ENCODE measurements around the gene RAB28.

DNA sequence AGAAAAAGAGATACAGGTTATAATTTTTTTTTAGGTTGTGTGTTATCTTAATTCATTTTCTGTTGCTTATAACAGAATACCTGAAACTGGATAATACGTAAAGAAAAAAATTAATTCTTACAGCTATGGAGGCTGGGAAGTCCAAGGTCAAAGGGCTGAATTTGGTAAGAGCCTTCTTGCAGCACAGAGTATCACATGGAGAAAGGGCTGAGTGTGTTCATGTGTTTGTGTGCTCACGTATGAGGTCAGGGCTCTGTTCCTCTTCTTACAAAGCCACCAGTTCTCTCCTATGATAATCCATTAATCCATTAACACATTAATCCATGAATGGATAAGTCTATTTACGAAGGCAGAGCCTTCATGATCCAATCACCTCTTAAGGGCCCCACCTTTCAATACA is 8.6 kb upstream of the RAB28 start:
- TF ChIP-seq RXRA (IDR thresholded peaks at IDR 0.05; ENCODE audit: borderline replicate concordance, low read depth), result no peak
- TF ChIP-seq EP300 (IDR thresholded peaks at IDR 0.05; ENCODE audit: borderline replicate concordance in 1 of 2, low read depth in 1 of 2, low read length in 1 of 2), result no peak
- TF ChIP-seq, protein P1, sequence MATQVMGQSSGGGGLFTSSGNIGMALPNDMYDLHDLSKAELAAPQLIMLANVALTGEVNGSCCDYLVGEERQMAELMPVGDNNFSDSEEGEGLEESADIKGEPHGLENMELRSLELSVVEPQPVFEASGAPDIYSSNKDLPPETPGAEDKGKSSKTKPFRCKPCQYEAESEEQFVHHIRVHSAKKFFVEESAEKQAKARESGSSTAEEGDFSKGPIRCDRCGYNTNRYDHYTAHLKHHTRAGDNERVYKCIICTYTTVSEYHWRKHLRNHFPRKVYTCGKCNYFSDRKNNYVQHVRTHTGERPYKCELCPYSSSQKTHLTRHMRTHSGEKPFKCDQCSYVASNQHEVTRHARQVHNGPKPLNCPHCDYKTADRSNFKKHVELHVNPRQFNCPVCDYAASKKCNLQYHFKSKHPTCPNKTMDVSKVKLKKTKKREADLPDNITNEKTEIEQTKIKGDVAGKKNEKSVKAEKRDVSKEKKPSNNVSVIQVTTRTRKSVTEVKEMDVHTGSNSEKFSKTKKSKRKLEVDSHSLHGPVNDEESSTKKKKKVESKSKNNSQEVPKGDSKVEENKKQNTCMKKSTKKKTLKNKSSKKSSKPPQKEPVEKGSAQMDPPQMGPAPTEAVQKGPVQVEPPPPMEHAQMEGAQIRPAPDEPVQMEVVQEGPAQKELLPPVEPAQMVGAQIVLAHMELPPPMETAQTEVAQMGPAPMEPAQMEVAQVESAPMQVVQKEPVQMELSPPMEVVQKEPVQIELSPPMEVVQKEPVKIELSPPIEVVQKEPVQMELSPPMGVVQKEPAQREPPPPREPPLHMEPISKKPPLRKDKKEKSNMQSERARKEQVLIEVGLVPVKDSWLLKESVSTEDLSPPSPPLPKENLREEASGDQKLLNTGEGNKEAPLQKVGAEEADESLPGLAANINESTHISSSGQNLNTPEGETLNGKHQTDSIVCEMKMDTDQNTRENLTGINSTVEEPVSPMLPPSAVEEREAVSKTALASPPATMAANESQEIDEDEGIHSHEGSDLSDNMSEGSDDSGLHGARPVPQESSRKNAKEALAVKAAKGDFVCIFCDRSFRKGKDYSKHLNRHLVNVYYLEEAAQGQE (IDR thresholded peaks at IDR 0.05; ENCODE audit: low read depth, low read length), result no peak
- TF ChIP-seq MXI1 (IDR thresholded peaks at IDR 0.05; ENCODE audit: low read depth, low read length), result no peak
- TF ChIP-seq, protein P2, sequence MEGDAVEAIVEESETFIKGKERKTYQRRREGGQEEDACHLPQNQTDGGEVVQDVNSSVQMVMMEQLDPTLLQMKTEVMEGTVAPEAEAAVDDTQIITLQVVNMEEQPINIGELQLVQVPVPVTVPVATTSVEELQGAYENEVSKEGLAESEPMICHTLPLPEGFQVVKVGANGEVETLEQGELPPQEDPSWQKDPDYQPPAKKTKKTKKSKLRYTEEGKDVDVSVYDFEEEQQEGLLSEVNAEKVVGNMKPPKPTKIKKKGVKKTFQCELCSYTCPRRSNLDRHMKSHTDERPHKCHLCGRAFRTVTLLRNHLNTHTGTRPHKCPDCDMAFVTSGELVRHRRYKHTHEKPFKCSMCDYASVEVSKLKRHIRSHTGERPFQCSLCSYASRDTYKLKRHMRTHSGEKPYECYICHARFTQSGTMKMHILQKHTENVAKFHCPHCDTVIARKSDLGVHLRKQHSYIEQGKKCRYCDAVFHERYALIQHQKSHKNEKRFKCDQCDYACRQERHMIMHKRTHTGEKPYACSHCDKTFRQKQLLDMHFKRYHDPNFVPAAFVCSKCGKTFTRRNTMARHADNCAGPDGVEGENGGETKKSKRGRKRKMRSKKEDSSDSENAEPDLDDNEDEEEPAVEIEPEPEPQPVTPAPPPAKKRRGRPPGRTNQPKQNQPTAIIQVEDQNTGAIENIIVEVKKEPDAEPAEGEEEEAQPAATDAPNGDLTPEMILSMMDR (IDR thresholded peaks at IDR 0.05), result no peak
- TF ChIP-seq NRF1 (IDR thresholded peaks at IDR 0.05; ENCODE audit: low read depth, low read length), result no peak
- TF ChIP-seq TAF1 (IDR thresholded peaks at IDR 0.05; ENCODE audit: borderline replicate concordance, low read depth, low read length), result no peak
- no peak for TF ChIP-seq RAD21 (IDR thresholded peaks at IDR 0.05; ENCODE audit: low read length)

Measured in SK-N-SH (cell line).